ENCODE results near the gene PDE7B.

Gene PDE7B

DNA sequence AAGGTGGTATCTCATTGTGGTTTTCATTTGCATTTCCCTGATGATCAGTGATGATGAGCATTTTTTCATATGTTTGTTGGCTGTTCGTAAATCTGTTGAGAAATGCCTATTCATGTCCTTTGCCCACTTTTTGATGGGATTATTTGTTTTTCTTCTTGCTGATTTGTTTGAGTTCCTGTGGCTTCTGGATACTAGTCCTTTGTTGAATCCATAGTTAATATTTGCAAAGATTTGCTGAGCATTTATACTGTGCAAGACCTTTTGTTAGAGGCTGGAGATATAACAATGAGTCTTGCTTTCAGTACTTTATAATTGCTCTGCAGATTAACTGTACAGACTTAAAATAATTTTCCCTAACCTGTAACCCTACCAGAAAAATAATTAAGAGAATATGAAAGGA, 35.6 kb downstream of the PDE7B start:
- no peak overlapping the region for H3K4me3 ChIP-seq (ENCODE audit: low read length, poor library complexity, severe bottlenecking)
- H3K9ac ChIP-seq (ENCODE audit: low read depth, low read length, poor library complexity, severe bottlenecking): no peak overlapping the region
- no peak overlapping the region for H2AFZ ChIP-seq (ENCODE audit: low read length)
- H3K79me2 ChIP-seq (ENCODE audit: insufficient read depth, low read length): no peaks in the 10 kb centered on the region
- H3K9me3 ChIP-seq (ENCODE audit: insufficient read depth, low read depth, low read length): no peaks in the 10 kb centered on the region
- H3K27me3 ChIP-seq (ENCODE audit: insufficient read depth, low read length, poor library complexity, severe bottlenecking): no peaks in the 10 kb centered on the region
- H3K9me2 ChIP-seq (replicated peaks; ENCODE audit: low read depth, low read length): no peaks in the 10 kb centered on the region
- no peaks in the 10 kb centered on the region for H3K36me3 ChIP-seq (ENCODE audit: insufficient read depth, low read length)
- no peaks in the 10 kb centered on the region for H4K20me1 ChIP-seq (ENCODE audit: insufficient read depth, low read length, poor library complexity, severe bottlenecking)
- no peaks in the 10 kb centered on the region for H3K4me1 ChIP-seq (ENCODE audit: insufficient read depth, low read length, poor library complexity, severe bottlenecking)
- H3F3A ChIP-seq (ENCODE audit: low read depth): no peaks in the 10 kb centered on the region
- H3K4me2 ChIP-seq (ENCODE audit: low read depth, low read length, poor library complexity, severe bottlenecking): no peak overlapping the region
- TF ChIP-seq, protein P1, sequence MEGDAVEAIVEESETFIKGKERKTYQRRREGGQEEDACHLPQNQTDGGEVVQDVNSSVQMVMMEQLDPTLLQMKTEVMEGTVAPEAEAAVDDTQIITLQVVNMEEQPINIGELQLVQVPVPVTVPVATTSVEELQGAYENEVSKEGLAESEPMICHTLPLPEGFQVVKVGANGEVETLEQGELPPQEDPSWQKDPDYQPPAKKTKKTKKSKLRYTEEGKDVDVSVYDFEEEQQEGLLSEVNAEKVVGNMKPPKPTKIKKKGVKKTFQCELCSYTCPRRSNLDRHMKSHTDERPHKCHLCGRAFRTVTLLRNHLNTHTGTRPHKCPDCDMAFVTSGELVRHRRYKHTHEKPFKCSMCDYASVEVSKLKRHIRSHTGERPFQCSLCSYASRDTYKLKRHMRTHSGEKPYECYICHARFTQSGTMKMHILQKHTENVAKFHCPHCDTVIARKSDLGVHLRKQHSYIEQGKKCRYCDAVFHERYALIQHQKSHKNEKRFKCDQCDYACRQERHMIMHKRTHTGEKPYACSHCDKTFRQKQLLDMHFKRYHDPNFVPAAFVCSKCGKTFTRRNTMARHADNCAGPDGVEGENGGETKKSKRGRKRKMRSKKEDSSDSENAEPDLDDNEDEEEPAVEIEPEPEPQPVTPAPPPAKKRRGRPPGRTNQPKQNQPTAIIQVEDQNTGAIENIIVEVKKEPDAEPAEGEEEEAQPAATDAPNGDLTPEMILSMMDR (conservative IDR thresholded peaks at IDR 0.05; ENCODE audit: low read length): no peak
- TF ChIP-seq EZH2phosphoT487 (IDR thresholded peaks at IDR 0.05; ENCODE audit: borderline replicate concordance): no peak

DNA sequence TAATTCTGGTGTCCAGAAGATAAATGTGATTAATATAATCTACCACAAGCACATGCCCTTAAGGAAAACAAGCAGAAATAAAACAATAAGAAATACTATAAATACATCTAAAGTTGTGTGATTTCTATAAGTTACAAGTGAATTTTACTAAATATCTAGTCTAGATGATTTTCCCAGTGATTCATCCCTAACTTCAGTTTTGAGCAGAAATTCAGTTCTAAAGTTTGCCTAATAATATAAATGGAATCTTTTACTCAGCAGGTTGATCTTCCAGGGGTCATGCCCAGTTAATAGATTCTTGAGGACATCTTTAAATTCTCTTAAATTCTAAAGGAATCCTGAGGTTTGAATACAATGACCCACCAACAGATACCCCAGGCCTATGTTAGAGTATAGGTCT, 37.3 kb downstream of the PDE7B start:
- Histone ChIP-seq H3K9ac (ENCODE audit: low read depth, low read length, poor library complexity, severe bottlenecking) (no peak overlapping the region), H2AFZ (ENCODE audit: low read length) (no peak overlapping the region), H3K9me3 (ENCODE audit: insufficient read depth, low read depth, low read length) (no peaks in the 10 kb centered on the region), H3K4me3 (ENCODE audit: low read length, poor library complexity, severe bottlenecking) (no peak overlapping the region), H3K4me2 (ENCODE audit: low read depth, low read length, poor library complexity, severe bottlenecking) (no peak overlapping the region), H3K79me2 (ENCODE audit: insufficient read depth, low read length) (no peaks in the 10 kb centered on the region), H3F3A (ENCODE audit: low read depth) (no peaks in the 10 kb centered on the region), H4K20me1 (ENCODE audit: insufficient read depth, low read length, poor library complexity, severe bottlenecking) (no peaks in the 10 kb centered on the region), H3K36me3 (ENCODE audit: insufficient read depth, low read length) (no peaks in the 10 kb centered on the region), H3K27me3 (ENCODE audit: insufficient read depth, low read length, poor library complexity, severe bottlenecking) (no peaks in the 10 kb centered on the region), H3K4me1 (ENCODE audit: insufficient read depth, low read length, poor library complexity, severe bottlenecking) (no peaks in the 10 kb centered on the region), H3K9me2 (replicated peaks; ENCODE audit: low read depth, low read length) (no peaks in the 10 kb centered on the region)
- no peak for TF ChIP-seq EZH2phosphoT487 (IDR thresholded peaks at IDR 0.05; ENCODE audit: borderline replicate concordance)

DNA sequence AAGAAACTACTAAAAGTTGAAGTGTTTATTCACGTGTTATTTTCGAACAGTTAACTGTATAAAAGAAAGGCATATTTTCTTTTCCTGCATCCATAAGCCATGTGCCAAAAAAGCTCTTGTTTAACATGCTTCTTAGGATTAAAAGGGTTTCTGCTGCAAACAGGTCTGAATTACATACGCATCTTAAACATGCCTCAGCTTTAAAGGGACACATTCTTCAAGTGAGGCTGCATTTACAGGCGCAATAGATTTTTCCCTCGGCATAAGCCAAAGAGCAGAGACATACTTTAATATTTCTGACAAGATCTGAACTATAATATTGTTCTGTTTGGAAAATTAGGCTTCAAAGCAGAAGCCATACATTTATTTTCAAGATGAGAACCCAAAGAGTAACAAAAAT, 39.4 kb downstream of the PDE7B start:
- Histone ChIP-seq H3K9me3 (ENCODE audit: insufficient read depth, low read depth, low read length) (no peaks in the 10 kb centered on the region), H3K9ac (ENCODE audit: low read depth, low read length, poor library complexity, severe bottlenecking) (no peak overlapping the region), H3K9me2 (replicated peaks; ENCODE audit: low read depth, low read length) (no peaks in the 10 kb centered on the region), H3K79me2 (ENCODE audit: insufficient read depth, low read length) (no peaks in the 10 kb centered on the region), H2AFZ (ENCODE audit: low read length) (no peak overlapping the region), H3F3A (ENCODE audit: low read depth) (no peaks in the 10 kb centered on the region), H3K27me3 (ENCODE audit: insufficient read depth, low read length, poor library complexity, severe bottlenecking) (no peaks in the 10 kb centered on the region), H3K4me1 (ENCODE audit: insufficient read depth, low read length, poor library complexity, severe bottlenecking) (no peaks in the 10 kb centered on the region), H3K4me2 (ENCODE audit: low read depth, low read length, poor library complexity, severe bottlenecking) (no peak overlapping the region), H3K4me3 (ENCODE audit: low read length, poor library complexity, severe bottlenecking) (no peak overlapping the region), H3K36me3 (ENCODE audit: insufficient read depth, low read length) (no peaks in the 10 kb centered on the region), H4K20me1 (ENCODE audit: insufficient read depth, low read length, poor library complexity, severe bottlenecking) (no peaks in the 10 kb centered on the region)
- TF ChIP-seq EZH2phosphoT487 (IDR thresholded peaks at IDR 0.05; ENCODE audit: borderline replicate concordance): no peak
- TF ChIP-seq, protein P1 (conservative IDR thresholded peaks at IDR 0.05; ENCODE audit: low read length): no peak

DNA sequence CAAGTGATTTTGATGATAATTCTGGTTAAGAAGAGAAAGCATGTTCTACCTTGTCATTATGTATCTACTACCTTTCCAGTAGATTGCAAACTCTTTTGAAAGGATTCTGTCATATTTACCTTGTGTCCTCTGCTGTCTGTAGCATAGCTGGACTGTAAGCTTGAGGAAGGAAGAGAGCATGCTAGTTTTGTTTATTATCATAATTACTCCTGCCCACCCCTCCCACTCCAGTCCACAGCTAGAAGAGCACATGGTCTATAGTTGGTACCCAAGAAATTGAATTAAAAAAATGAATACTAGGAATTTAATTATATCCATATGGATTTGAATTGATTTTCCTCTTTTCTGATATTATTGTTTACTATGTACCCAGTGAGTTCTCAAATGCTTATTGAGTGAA, 40.2 kb downstream of the PDE7B start:
- Histone ChIP-seq H3K4me1 (ENCODE audit: insufficient read depth, low read length, poor library complexity, severe bottlenecking) (no peaks in the 10 kb centered on the region), H3K9me2 (replicated peaks; ENCODE audit: low read depth, low read length) (no peaks in the 10 kb centered on the region), H3K36me3 (ENCODE audit: insufficient read depth, low read length) (no peaks in the 10 kb centered on the region), H3K27me3 (ENCODE audit: insufficient read depth, low read length, poor library complexity, severe bottlenecking) (no peaks in the 10 kb centered on the region), H2AFZ (ENCODE audit: low read length) (no peak overlapping the region), H3K9me3 (ENCODE audit: insufficient read depth, low read depth, low read length) (no peaks in the 10 kb centered on the region), H3K79me2 (ENCODE audit: insufficient read depth, low read length) (no peaks in the 10 kb centered on the region), H4K20me1 (ENCODE audit: insufficient read depth, low read length, poor library complexity, severe bottlenecking) (no peaks in the 10 kb centered on the region), H3K9ac (ENCODE audit: low read depth, low read length, poor library complexity, severe bottlenecking) (no peak overlapping the region), H3K4me2 (ENCODE audit: low read depth, low read length, poor library complexity, severe bottlenecking) (no peak overlapping the region), H3K4me3 (ENCODE audit: low read length, poor library complexity, severe bottlenecking) (no peak overlapping the region), H3F3A (ENCODE audit: low read depth) (no peaks in the 10 kb centered on the region)
- TF ChIP-seq EZH2phosphoT487 (IDR thresholded peaks at IDR 0.05; ENCODE audit: borderline replicate concordance): no peak
- TF ChIP-seq, protein P1 (conservative IDR thresholded peaks at IDR 0.05; ENCODE audit: low read length): no peak
